ENCODE measurements around the gene SLC24A4.

SLC24A4 gene

GRCh38 chr14:92323011-92323915 is at the start of gene SLC24A4:
TSS of gene SLC24A4 (plus strand) at chr14:92323165. CDS start at chr14:92323831, 666 bp downstream.
- peak in 1 of 2 experiments; percentile 10 for DNase-seq
- TF ChIP-seq GATA1 (IDR thresholded peaks at IDR 0.05; ENCODE audit: low read depth, low read length) = no peak
- TF ChIP-seq POLR2A (IDR thresholded peaks at IDR 0.05; ENCODE audit: low read length) = no peak

- DNase-seq = no peak
- TF ChIP-seq GATA1 (IDR thresholded peaks at IDR 0.05; ENCODE audit: low read depth, low read length) (no peak), POLR2A (IDR thresholded peaks at IDR 0.05; ENCODE audit: low read length) (no peak)
Measured at GRCh38 chr14:92273166-92273565, 49.8 kb upstream of the SLC24A4 start.

DNA sequence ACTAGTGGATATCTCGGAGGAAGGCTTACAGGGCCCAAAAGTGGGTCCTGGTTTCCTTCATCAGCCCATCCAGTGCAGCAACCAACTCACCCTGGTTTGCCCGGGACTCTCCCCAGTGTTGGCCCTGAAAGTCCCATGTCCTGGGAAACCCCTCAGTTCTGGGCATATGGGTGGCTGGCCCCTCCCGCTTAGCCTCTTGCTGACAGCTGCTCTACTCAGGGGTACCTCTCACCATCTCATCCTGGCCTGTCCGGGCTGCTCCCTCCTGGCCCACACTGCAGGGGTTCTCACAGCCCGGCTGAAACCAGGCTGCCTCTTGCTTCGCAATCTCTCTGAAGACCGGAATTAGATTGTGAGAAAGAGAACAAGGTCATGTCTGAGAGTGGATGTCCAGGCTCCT is 48.9 kb upstream of the SLC24A4 start:
- TF ChIP-seq GATA1 (IDR thresholded peaks at IDR 0.05; ENCODE audit: low read depth, low read length) (no peak), POLR2A (IDR thresholded peaks at IDR 0.05; ENCODE audit: low read length) (no peak)
- DNase-seq = no peak

GRCh38 chr14:92276074-92276473 is 46.9 kb upstream of the SLC24A4 start:
- TF ChIP-seq POLR2A (IDR thresholded peaks at IDR 0.05; ENCODE audit: low read length) = no peak
- no peak for TF ChIP-seq GATA1 (IDR thresholded peaks at IDR 0.05; ENCODE audit: low read depth, low read length)
- no peak for DNase-seq

DNA sequence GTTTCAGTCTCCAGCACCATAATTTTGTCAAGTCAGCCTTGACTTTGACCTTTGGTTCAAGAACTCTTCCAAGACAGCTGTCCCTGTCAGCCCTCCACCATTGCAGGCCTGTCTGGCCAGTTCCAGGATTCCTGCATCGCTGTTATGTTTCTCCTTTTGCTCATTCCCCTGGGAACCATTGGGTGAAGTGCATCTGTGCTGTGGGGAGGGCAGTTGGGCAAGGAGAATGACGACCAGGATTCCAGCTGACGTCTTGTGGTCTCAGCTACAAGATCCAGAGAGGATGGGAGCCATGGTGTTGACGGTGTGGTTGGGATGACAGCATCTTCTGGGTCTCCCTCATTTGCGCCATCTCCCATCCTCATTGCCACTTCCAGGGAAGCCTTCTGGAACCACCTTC is 45.9 kb upstream of the SLC24A4 start:
- TF ChIP-seq GATA1 (IDR thresholded peaks at IDR 0.05; ENCODE audit: low read depth, low read length) (no peak), POLR2A (IDR thresholded peaks at IDR 0.05; ENCODE audit: low read length) (no peak)
- DNase-seq = no peak

DNA sequence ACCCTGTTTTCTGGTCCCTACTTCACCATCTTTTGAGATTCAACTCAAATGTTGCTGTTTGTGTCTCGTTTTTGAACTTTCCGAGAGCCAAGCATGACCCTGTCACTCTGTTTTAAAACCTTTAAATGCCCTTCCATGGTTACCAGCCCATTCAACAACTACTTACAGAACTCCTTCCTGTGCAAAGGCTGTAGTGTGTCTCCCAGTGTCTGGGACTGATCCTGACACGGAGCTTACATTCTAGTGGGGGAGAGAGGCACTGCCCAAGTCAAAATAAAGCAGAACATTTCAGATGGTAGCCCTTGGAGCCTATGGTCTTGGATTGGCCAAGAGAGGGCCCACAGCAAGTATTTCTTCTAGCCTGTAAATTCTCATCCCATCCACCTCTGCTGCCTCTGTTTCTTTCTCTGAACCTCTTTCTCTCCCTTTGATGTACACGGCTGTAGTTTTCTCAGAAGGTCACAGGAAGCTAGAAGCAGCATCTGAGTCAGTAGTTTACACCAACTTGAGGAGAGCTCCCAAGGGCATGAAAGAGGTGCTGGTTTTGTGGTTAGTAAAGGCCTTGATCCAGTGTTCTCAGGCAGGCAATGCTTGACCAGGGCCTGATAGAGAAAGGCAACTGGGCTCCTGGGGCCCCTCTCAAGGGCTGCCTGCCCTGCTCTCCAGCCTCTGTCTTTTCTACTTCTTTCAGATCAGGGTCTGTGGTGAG is 42.3 kb upstream of the SLC24A4 start:
- TF ChIP-seq POLR2A (IDR thresholded peaks at IDR 0.05; ENCODE audit: low read length) = no peak
- TF ChIP-seq GATA1 (IDR thresholded peaks at IDR 0.05; ENCODE audit: low read depth, low read length) = no peak
- no peak for DNase-seq

DNA sequence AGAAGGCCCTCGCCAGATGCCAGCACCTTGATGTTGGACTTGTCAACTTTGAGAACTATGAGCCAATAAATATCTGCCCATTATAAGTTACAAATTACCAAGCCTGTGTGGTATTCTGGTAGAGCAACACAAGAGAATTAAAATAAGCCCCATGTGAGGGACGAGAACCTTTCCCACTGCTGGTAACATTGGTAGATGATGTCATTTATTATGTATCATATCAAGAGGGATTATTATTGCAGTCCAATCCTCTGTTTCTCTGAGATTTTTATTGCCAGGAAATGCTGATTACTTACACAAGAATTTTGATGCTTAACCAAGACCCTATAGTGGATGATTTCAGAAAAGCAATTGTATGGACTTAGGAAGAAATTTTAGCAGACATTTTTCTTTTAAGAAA is 40.3 kb upstream of the SLC24A4 start:
- DNase-seq = no peak
- TF ChIP-seq POLR2A (IDR thresholded peaks at IDR 0.05; ENCODE audit: low read length) = no peak
- TF ChIP-seq GATA1 (IDR thresholded peaks at IDR 0.05; ENCODE audit: low read depth, low read length) = no peak

- no peak for DNase-seq
- TF ChIP-seq POLR2A (IDR thresholded peaks at IDR 0.05; ENCODE audit: low read length) = no peak
- TF ChIP-seq GATA1 (IDR thresholded peaks at IDR 0.05; ENCODE audit: low read depth, low read length) = no peak
Measured at GRCh38 chr14:92285311-92285710, 37.7 kb upstream of the SLC24A4 start.

- TF ChIP-seq GATA1 (IDR thresholded peaks at IDR 0.05; ENCODE audit: low read depth, low read length) (no peak), POLR2A (IDR thresholded peaks at IDR 0.05; ENCODE audit: low read length) (no peak)
- peak in 1 of 2 experiments; percentile 9 for DNase-seq
Measured at GRCh38 chr14:92287987-92288386, 35.0 kb upstream of the SLC24A4 start.

- TF ChIP-seq GATA1 (IDR thresholded peaks at IDR 0.05; ENCODE audit: low read depth, low read length) = no peak
- no peak for TF ChIP-seq POLR2A (IDR thresholded peaks at IDR 0.05; ENCODE audit: low read length)
- no peak for DNase-seq
Measured at GRCh38 chr14:92288994-92289660, 33.8 kb upstream of the SLC24A4 start.

DNA sequence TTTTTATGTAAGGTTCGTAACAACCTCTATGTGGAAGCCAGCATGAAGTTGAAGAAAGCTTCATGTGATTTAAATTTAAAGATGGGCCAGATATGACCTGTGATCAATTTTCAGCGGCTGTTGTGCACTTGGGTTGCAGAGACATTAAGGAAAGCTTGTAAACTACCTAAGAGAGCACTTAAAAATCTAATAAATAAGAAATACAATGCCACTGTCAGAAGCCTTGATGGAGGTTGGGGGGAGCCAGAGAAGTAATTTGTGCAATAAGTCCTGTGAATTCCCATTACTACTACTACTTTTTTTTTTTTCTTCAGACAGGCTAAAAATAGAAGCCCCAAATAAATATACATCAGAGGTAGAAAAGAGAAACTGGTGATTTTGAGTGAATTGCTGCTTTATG is 30.3 kb upstream of the SLC24A4 start:
- no peak for TF ChIP-seq GATA1 (IDR thresholded peaks at IDR 0.05; ENCODE audit: low read depth, low read length)
- no peak for TF ChIP-seq POLR2A (IDR thresholded peaks at IDR 0.05; ENCODE audit: low read length)
- no peak for DNase-seq

GRCh38 chr14:92294506-92294905 is 28.5 kb upstream of the SLC24A4 start:
- TF ChIP-seq POLR2A (IDR thresholded peaks at IDR 0.05; ENCODE audit: low read length) (no peak), GATA1 (IDR thresholded peaks at IDR 0.05; ENCODE audit: low read depth, low read length) (no peak)
- no peak for DNase-seq

DNA sequence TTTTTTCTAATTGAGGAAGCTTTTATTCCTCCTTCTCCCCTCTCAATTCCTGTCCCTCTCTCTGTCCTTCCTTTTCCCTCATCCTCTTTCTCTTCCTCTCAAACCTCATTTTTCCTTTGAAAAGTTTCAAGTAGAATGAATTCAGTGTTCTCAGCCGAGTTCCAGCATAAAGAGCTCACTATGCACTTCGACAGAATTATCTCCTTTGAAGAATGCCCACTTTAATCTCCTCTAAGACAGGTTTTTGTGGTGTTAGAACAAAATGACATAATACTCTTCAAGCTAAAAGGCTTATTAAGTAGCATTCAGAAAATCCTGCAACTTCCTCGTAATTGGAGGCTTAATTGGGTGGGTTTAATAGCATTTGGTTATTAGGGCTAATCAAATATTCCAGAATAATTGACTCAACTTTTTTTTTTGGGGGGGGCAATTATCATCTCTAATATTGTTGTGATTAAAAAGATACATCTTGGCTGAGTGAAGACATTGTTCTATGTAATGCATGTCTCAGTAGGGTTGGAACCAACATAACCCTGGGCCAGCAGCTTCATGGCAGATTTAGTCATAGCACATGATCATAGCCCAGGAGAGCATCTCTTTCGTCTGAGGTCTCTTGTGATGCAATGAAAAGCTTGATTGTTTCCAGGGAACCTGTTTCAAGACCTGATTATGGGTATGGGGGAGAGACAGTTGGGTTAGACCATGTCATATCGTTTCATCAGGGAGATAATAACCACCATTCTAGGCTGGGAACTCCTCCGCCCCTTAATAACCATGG is 25.0 kb upstream of the SLC24A4 start:
- TF ChIP-seq POLR2A (IDR thresholded peaks at IDR 0.05; ENCODE audit: low read length) (no peak), GATA1 (IDR thresholded peaks at IDR 0.05; ENCODE audit: low read depth, low read length) (no peak)

More for the DNA sequence above, 25.0 kb upstream of the SLC24A4 start:
- DNase-seq = no peak
